Measurements from ENCODE around the gene CDC37. TPM values are rescaled to one million over a fixed set of nuclear protein-coding genes. Genes with fewer than 3 reads are reported as not detected.

The CDC37 gene
- total RNA-seq, 2 experiments from 2014 or later = 239 to 244 TPM

DNA sequence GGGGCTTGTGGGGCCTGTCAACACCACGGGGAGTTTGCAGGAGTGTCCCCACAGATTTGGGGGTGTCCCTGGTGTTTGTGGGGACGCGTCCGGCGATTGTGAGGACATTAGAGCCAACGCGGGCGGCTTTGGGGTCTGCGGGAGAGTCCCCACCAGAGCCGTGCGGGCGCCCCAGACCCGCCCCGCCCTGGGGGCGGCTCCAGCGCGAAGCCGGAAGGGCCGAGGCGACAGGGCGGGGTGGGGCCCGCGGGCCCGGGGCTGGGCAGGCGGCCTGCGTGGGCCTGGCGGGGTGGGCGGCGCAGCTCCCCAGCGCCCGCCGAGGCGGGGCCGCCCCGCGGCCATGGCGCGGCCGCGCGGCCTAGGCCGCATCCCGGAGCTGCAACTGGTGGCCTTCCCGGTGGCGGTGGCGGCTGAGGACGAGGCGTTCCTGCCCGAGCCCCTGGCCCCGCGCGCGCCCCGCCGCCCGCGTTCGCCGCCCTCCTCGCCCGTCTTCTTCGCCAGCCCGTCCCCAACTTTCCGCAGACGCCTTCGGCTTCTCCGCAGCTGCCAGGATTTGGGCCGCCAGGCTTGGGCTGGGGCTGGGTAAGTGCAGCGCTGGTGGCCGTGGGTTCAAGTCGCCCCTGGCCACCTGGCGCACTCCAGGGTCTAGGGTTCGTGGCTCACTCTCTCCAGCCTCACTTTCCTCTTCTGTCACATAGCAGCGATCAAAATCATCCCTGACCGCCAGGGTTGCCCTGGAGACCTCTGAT, 27.3 kb upstream of the CDC37 start:
- Mint-ChIP-seq H3K27me3 (peaks cover 17% of the 10 kb centered on the region), H3K9me3 (no peaks in the 10 kb centered on the region), H3K27ac (peak overlapping the region; percentile 73), H3K4me1 (peaks cover 77% of the 10 kb centered on the region), H3K4me3 (peak overlapping the region; percentile 67), H3K36me3 (ENCODE audit: low read depth) (peaks cover 40% of the 10 kb centered on the region)
- POLR2A ChIA-PET = interaction anchor here (0.6 to 27.4 kb wide), 4 partner anchors 21 to 227 kb away, joined by 3 to 780 read pairs (median 4); partner anchors contain the start of genes CDC37, ICAM1 and PDE4A
- no peak for DNase-seq
- CTCF ChIA-PET = interaction anchor here (1.9 to 22.3 kb wide), 2 partner anchors 10 to 22 kb away, joined by 8 to 707 read pairs; partner anchors contain the start of genes CDC37 and PDE4A

DNA sequence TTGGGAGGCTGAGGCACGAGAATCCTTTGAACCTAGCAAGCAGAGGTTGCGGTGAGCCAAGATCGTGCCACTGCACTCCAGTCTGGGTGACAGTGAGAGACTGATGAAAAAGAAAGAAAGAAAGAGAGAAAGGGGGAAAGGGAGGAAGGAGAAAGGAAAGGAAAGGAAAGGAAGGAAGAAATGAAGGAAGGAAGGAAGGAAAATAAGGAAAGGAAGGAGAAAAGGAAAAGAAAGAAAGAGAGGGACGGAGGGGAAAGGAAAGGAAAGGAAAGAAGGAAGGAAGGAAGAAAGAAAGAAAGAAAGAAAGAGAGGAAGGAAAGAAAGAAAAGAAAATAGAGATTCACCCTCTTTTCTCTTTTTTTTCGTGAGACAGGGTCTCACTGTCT, 25.6 kb upstream of the CDC37 start:
- H3K36me3 Mint-ChIP-seq (ENCODE audit: low read depth) = peaks cover 45% of the 10 kb centered on the region
- peak overlapping the region; percentile 75 for H3K27ac Mint-ChIP-seq
- CTCF ChIA-PET = interaction anchor here (0.9 to 22.3 kb wide), 3 partner anchors 20 to 49 kb away, joined by 3 to 707 read pairs (median 9); partner anchors contain the start of gene CDC37
- POLR2A ChIA-PET = interaction anchor here (0.5 to 27.4 kb wide), 5 partner anchors 19 to 257 kb away, joined by 3 to 780 read pairs (median 5); partner anchors contain the start of genes CDC37, ICAM1, KRI1 and PDE4A
- no peaks in the 10 kb centered on the region for H3K9me3 Mint-ChIP-seq
- peaks cover 17% of the 10 kb centered on the region for H3K27me3 Mint-ChIP-seq
- H3K4me3 Mint-ChIP-seq = peak overlapping the region; percentile 1
- no peak for DNase-seq
- peaks cover 83% of the 10 kb centered on the region for H3K4me1 Mint-ChIP-seq

DNA sequence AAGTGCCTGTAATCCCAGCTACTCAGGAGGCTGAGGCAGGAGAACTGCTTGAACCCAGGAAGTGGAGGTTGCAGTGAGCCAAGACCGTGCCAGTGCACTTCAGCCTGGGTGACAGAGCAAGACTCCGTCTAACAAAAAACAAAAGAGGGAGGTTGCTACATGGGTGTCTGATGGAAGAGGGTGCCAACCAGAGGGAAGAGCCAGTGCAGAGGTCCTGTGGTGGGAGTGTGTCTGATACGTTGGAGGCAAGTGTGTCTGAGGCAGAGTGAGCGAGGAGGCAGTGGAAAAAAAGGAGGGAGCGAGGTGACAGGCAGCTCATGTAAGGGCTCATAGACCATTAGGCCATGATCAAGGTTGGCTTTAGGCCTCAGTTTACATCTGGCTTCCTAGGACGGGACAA, 23.8 kb upstream of the CDC37 start:
- ChIA-PET CTCF (interaction anchor here (0.5 to 22.3 kb wide), 8 partner anchors 9 to 168 kb away, joined by 3 to 707 read pairs (median 4); partner anchors contain the start of genes CDC37, ICAM1 and TYK2), POLR2A (interaction anchor here (1.3 to 27.4 kb wide), 6 partner anchors 8 to 166 kb away, joined by 4 to 780 read pairs (median 4); partner anchors contain the start of genes CDC37 and PDE4A)
- no peaks in the 10 kb centered on the region for H3K9me3 Mint-ChIP-seq
- H3K4me1 Mint-ChIP-seq = peaks cover 90% of the 10 kb centered on the region
- peaks cover 20% of the 10 kb centered on the region for H3K27me3 Mint-ChIP-seq
- H3K36me3 Mint-ChIP-seq (ENCODE audit: low read depth) = peaks cover 46% of the 10 kb centered on the region
- peak overlapping the region; percentile 75 for H3K27ac Mint-ChIP-seq
- peak overlapping the region; percentile 7 for H3K4me3 Mint-ChIP-seq
- DNase-seq = no peak

DNA sequence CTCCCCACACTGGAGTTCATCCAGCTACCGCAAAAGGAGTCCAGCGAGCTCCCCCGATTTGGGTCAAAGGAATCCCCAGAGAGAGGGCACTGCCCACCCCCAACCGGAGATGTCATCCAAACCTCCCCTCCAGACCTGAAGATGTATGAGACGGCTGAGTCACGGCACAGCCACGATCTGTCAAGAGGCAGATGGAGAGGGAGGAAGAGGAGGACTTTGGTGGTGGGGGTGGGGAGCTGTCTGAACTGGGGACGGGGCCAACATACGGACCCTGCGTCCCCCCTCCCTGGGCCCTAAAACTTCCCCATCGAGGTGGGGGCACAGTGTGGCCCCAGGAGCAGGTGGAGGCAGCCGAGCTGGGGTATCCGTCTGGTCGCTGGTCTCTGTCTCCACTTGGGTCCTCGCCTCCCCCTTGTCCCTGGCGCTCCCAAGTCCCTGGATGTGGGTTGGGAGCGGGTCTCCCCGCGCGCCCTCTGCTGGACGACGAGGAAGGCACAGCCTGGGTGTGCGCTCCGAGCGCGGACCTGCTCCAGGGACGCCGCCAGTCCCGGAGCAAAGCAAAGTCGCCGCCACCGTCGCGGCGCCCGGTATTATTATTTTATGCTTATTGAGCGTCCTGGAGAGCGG, 20.8 kb upstream of the CDC37 start:
- ChIA-PET POLR2A (interaction anchor here (1.4 to 27.4 kb wide), 3 partner anchors 13 to 154 kb away, joined by 4 to 780 read pairs (median 6); partner anchors contain the start of genes CDC37, ICAM1 and PDE4A), CTCF (interaction anchor here (0.9 to 22.3 kb wide), 5 partner anchors 12 to 153 kb away, joined by 3 to 707 read pairs (median 5); partner anchors contain the start of genes CDC37 and ICAM1)
- Mint-ChIP-seq H3K4me1 (peaks cover 89% of the 10 kb centered on the region), H3K27me3 (peaks cover 16% of the 10 kb centered on the region), H3K9me3 (no peaks in the 10 kb centered on the region), H3K27ac (peak overlapping the region; percentile 88), H3K4me3 (peak overlapping the region; percentile 75), H3K36me3 (ENCODE audit: low read depth) (peaks cover 38% of the 10 kb centered on the region)
- peak; percentile 73 for DNase-seq

DNA sequence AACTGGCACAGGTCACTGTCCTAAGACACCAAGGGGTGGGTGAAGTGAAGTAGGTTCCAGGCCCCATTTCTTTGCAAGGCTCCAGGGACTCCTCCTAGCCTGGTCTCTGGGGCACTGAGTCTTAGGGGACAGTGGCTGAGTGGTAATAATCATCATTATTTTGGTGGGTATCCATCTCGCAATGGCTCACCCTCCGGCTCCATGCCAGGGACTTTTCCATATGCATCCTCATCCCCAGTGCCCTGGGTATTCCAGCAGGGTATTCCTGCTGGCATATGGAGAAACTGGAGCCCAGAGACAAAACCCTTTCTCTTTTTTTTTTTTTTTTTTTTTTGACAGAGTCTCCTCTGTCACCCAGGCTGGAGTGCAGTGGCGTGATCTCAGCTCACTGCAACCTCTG, 19.5 kb upstream of the CDC37 start:
- CTCF ChIA-PET = interaction anchor here (0.5 to 22.3 kb wide), 4 partner anchors 13 to 149 kb away, joined by 3 to 707 read pairs (median 12); partner anchors contain the start of gene CDC37
- Mint-ChIP-seq H3K4me3 (peak overlapping the region; percentile 81), H3K4me1 (peaks cover 86% of the 10 kb centered on the region), H3K27me3 (peaks cover 22% of the 10 kb centered on the region), H3K36me3 (ENCODE audit: low read depth) (peaks cover 36% of the 10 kb centered on the region), H3K9me3 (no peaks in the 10 kb centered on the region), H3K27ac (no peak overlapping the region)
- POLR2A ChIA-PET = interaction anchor here (1.3 to 27.4 kb wide), 3 partner anchors 9 to 152 kb away, joined by 3 to 780 read pairs (median 6); partner anchors contain the start of genes CDC37, ICAM1 and PDE4A
- no peak for DNase-seq

DNA sequence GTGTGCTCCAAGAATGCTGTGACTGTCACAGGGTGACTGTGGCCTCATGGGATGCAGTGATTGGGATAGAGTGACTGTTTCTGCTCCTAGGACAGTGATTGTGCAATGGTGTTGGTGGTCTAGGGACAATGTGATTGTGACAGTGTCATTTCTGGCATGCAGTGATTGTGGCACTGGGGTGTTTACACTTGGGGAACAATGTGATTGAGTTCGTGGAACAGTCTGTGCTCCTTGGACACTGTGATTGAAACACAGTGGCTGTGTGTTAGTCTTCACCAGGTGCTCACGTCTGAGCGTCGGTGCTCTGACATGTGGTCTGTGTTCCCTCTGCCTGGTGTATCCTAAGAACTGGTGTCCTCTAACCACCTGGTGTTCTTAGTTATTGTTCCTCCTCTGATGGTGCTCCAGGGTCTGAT, 18.7 kb upstream of the CDC37 start:
- Mint-ChIP-seq H3K27ac (peak overlapping the region; percentile 76), H3K9me3 (no peaks in the 10 kb centered on the region), H3K27me3 (peaks cover 25% of the 10 kb centered on the region), H3K4me3 (peak overlapping the region; percentile 81), H3K36me3 (ENCODE audit: low read depth) (peaks cover 32% of the 10 kb centered on the region), H3K4me1 (peaks cover 85% of the 10 kb centered on the region)
- no peak for DNase-seq
- POLR2A ChIA-PET = interaction anchor here (0.6 to 27.4 kb wide), 5 partner anchors 3 to 152 kb away, joined by 3 to 780 read pairs (median 5); partner anchors contain the start of genes CDC37 and PDE4A
- CTCF ChIA-PET = interaction anchor here (0.5 to 22.3 kb wide), 8 partner anchors 8 to 163 kb away, joined by 3 to 707 read pairs (median 6); partner anchors contain the start of genes CDC37, ICAM1 and ICAM4

DNA sequence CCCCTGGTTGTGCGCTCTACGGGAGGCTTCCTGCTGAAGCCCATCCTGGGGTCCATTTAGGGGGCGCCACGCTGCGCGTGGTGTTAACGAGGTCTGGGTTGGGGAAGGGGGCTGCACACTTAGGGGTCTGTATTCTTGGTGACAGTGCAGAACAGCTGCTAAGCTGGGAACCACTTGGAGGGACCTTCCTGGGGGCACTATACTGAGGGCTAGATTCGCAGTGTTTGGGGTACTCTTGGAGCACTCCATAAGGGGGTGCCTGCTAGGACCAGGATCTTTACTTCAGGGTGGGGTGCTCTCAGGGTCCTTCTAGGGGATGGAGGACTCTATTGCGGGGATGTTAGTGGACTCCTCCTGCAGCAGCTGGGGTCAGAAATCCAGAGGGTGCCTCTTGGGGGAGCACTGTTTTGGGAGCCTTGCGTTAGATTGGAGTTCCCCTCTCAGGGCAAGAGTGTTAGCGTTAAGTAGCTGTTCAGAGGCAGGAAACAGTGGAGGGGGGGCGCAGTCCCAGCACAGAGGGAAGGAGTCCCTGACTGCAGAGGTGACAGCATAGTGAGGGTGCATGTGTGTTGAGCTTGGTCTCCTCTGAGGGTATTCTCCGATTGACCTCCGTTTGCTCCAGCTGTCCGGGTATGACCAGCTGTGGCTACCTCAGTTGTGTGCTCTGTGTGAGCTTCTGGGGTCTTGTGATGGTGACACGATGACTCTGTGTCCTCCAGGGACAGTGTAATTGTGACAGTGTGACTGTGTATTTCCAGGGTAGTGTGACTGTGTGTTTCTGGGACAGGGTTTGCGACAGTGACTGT, 18.1 kb upstream of the CDC37 start:
- H3K27ac Mint-ChIP-seq = peak overlapping the region; percentile 76

DNA sequence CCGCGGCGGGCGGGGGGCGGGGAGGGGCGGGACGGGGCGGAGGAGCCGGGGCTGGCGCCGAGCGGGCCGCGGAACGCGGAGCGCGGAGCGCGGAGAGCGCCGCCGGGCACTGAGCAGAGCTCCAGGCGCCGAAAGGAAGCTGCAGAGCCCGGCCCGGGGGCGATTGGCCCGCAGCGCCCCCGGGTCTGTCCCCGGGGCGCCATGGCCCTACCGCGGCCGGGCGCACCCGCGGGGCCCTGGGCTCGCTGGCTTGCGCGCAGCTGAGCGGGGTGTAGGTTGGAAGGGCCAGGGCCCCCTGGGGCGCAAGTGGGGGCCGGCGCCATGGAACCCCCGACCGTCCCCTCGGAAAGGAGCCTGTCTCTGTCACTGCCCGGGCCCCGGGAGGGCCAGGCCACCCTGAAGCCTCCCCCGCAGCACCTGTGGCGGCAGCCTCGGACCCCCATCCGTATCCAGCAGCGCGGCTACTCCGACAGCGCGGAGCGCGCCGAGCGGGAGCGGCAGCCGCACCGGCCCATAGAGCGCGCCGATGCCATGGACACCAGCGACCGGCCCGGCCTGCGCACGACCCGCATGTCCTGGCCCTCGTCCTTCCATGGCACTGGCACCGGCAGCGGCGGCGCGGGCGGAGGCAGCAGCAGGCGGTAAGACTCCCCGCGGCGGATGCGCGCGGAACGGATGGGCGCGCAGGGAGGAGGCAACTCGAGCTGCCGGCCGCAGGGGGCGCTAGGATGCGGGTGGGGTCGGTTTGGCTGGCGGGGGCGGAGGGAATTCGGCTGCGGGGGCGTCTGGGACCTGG, 17.3 kb upstream of the CDC37 start, which contains the start of gene PDE4A:
PDE4A (plus strand) TSS at position 95 of the 796 bp plus-strand sequence; CDS start at position 322, 227 bp downstream.
- no peaks in the 10 kb centered on the region for H3K9me3 Mint-ChIP-seq
- peak; percentile 84 for DNase-seq
- CTCF ChIA-PET = interaction anchor here (1.5 to 22.3 kb wide), 5 partner anchors 10 to 151 kb away, joined by 3 to 707 read pairs (median 9); partner anchors contain the start of genes CDC37 and ICAM1
- POLR2A ChIA-PET = interaction anchor here (0.6 to 27.4 kb wide), 6 partner anchors 4 to 246 kb away, joined by 3 to 780 read pairs (median 4); partner anchors contain the start of genes CDC37, ICAM1 and PDE4A
- peaks cover 86% of the 10 kb centered on the region for H3K4me1 Mint-ChIP-seq
- H3K36me3 Mint-ChIP-seq (ENCODE audit: low read depth) = peaks cover 34% of the 10 kb centered on the region
- peaks cover 27% of the 10 kb centered on the region for H3K27me3 Mint-ChIP-seq
- H3K27ac Mint-ChIP-seq = peak within 1 kb of the TSS; percentile 84
- H3K4me3 Mint-ChIP-seq = peak within 1 kb of the TSS; percentile 82

More for the DNA sequence above, 18.1 kb upstream of the CDC37 start:
- Mint-ChIP-seq H3K9me3 (no peaks in the 10 kb centered on the region), H3K4me3 (peak overlapping the region; percentile 81), H3K27me3 (peaks cover 27% of the 10 kb centered on the region), H3K4me1 (peaks cover 86% of the 10 kb centered on the region), H3K36me3 (ENCODE audit: low read depth) (peaks cover 31% of the 10 kb centered on the region)
- ChIA-PET POLR2A (interaction anchor here (0.6 to 27.4 kb wide), 5 partner anchors 3 to 151 kb away, joined by 3 to 780 read pairs (median 5); partner anchors contain the start of genes CDC37 and PDE4A), CTCF (interaction anchor here (0.5 to 22.3 kb wide), 9 partner anchors 9 to 162 kb away, joined by 3 to 707 read pairs (median 3); partner anchors contain the start of genes CDC37, ICAM1 and ICAM4)
- peak; percentile 61 for DNase-seq

DNA sequence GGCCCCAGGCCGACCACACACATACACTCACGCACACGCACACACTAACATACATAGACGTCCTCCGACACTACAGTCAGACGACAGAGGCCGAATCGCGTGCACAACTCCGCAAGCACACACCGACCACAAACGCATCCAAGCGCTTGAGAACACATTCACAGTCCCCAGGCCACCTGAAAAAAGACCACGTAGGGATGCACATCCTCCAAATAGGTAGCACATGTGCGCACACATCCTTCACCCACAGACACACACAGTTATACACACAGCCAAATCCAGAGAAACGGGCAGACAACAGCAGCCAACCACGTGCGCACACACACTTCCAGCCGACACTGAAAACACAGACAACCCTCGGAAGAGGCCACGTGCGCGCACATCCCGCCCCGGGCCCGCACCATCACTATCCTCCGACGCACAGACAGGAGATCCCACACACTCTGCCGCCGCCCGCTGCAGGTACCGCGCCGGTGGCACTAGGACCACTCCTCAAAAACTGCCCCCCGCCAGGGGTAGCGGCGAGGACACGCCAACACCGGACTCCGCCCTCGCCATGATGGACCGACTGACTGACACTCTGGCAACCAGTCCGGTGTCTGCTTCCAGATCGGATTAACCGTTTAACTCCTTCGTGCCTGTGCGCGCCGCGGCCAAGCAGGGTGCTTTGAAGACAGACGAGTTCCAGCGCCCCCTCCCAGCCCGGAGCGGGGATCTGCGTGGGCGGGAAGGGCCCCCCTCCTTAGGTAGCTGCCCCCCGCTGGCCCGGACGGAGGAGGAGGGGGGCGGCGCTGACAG, 16.5 kb upstream of the CDC37 start:
- DNase-seq = peak; percentile 75
- ChIA-PET POLR2A (interaction anchor here (0.6 to 27.4 kb wide), 7 partner anchors 5 to 245 kb away, joined by 3 to 780 read pairs (median 4); partner anchors contain the start of genes CDC37, ICAM1 and PDE4A), CTCF (interaction anchor here (0.6 to 22.3 kb wide), 6 partner anchors 2 to 45 kb away, joined by 3 to 707 read pairs (median 14); partner anchors contain the start of genes CDC37 and PDE4A)
- peak overlapping the region; percentile 84 for H3K27ac Mint-ChIP-seq
- H3K4me1 Mint-ChIP-seq = peaks cover 82% of the 10 kb centered on the region
- peaks cover 27% of the 10 kb centered on the region for H3K27me3 Mint-ChIP-seq
- H3K9me3 Mint-ChIP-seq = no peaks in the 10 kb centered on the region
- H3K4me3 Mint-ChIP-seq = peak overlapping the region; percentile 82
- H3K36me3 Mint-ChIP-seq (ENCODE audit: low read depth) = peaks cover 30% of the 10 kb centered on the region

DNA sequence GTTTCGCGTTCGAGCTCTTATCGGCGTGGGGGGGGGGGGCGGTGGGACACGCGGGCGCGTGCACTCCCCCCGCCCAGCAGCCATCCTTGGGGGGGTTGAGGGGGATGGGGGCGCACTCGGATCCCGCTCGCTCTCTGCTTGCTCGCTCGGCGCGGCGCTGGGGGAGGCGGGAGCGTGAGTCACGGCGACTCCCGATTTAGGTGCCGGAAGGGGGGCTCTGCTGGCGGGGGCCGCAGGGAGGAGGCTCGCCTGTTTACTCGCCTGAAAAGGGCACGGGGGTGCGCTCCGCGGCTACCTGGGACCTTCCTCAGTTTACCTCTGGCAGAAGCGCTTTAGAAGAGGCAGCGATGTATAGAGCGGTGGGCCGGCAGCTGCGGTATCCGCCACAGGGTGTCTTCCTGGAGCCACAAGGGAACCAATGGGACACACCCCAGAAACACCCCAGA, 15.9 kb upstream of the CDC37 start:
- Mint-ChIP-seq H3K36me3 (ENCODE audit: low read depth) (peaks cover 30% of the 10 kb centered on the region), H3K27me3 (peaks cover 27% of the 10 kb centered on the region), H3K4me1 (peaks cover 81% of the 10 kb centered on the region), H3K27ac (peak overlapping the region; percentile 84), H3K4me3 (peak overlapping the region; percentile 82), H3K9me3 (no peaks in the 10 kb centered on the region)
- CTCF ChIA-PET = interaction anchor here (0.6 to 22.3 kb wide), 6 partner anchors 3 to 445 kb away, joined by 3 to 707 read pairs (median 12); partner anchors contain the start of genes CDC37 and PDE4A
- no peak for DNase-seq
- POLR2A ChIA-PET = interaction anchor here (1.4 to 27.4 kb wide), 4 partner anchors 6 to 148 kb away, joined by 4 to 780 read pairs (median 392); partner anchors contain the start of genes CDC37, ICAM1 and PDE4A

Data from activated CD4-positive, alpha-beta memory T cell treated with anti-CD3 and anti-CD28 coated beads, Interleukin-2, amount 10 ng/mL, durations not matched to agents 7 days and 5 days (primary cell).